ENCODE measurements around the gene PLPP3.

PLPP3 gene

DNA sequence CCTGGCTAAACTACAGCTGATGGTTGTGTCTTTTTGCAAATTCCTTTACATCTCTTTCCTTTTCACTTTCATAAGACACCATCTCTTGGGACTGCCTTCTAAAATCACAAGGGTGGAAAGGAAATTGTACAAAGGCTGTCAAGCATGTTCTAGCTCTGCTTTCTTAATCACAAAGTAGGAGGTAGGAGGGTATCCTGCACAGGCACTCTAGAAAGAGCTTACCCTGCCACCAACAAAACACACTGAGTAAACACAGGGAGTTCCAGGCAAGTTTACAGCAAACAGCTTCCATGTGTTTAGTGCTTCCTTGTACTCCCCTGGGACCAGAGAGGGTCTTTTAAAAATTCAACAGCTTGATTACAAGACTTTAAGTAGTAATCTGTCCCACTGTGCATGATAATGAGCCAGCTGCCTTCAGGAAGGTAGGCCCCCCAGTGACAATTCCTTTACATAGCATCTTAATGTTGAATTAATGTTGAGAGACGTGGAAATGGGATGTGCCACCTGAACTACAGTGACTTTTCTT is 2.4 kb downstream of the PLPP3 start:
- no peak for DNase-seq (ENCODE audit: low read depth)

DNA sequence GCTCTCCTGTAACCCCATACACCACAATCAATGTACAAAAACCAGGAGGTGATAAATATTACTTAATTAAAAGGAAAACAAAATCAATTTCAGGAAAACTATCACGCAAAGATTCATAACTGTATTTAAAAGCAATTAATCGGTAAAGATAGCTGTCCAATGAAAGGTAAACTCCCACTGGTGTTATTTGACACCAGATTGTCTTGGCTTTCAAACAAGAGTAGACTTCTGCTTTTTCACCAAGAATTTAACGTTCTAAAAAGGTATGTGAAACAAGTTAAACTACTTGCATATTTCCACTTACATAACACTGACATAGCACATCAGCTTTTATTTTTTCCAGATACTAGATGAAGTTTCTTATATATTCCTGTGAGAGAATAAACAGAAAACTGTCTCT is 3.5 kb downstream of the PLPP3 start:
- no peak for DNase-seq (ENCODE audit: low read depth)

DNA sequence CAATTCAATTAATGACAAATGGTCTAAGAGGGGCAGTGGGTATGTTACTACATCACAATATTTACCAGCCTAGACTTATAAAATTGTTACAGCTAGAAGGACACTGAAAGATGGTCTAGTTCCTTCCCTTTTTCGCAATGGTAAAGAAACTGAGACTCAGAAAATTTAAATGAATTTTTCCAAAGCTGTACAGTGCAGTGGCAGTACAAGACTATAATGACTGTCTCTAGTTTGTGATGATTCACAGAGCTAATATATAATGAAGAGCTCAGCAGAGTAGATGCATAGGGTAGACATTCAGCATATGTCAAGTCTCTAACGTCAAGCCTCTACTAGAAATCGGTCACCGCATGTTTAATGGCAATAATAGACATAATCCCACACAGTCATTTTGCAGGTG is 4.6 kb downstream of the PLPP3 start:
- no peak for DNase-seq (ENCODE audit: low read depth)

DNA sequence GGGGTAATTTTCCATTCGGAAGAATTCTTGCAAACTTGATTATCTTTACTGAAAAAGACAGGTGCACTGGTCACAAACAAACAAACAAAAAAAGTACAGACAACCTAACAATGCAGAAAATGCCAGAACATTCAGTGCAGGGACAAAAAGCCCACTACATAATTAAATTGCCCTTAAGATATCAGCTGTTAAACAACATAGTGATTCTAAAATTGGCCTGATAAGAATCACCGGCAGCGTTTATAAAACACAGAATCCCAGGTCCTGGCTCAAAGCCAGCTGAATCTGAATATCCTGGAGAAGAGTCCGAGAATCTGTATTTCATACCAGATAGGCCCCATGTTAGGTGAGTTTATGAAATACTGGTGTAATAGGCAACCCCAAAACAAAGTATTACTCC is 6.1 kb downstream of the PLPP3 start:
- DNase-seq (ENCODE audit: low read depth): no peak

DNA sequence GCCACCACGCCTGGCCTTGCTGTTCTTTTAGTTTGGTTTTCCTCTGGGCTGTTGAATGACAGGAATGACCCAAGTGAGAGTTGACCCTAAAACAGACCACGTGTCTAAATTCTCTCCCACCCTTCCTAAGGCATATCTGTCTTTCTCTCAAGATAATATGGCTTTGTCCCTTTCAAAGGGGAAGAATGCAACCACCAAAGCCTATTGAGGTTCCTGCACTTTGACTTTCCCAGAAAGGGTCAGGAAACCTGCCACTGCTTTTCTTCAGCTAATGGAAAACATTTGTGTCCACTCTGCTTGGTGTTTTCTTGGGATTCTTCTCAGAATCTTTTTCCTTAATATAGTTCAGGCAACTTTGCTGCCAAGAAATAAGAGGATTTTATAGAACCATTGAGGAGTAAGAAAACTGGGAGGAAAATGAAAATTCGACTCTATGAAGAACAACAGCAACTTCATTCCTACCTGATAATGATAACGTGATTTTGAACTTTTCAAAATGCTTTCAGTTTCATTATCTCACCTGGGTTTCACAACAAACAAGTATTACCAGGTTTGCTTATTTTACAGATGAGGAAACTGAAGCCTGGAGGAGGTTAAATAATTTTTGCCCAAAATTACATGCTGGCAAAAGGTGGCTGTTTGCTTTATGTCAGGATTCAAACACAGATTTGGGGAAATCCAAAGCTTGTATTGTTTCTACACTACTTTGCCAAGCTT is 6.9 kb downstream of the PLPP3 start:
- no peak for DNase-seq (ENCODE audit: low read depth)

DNA sequence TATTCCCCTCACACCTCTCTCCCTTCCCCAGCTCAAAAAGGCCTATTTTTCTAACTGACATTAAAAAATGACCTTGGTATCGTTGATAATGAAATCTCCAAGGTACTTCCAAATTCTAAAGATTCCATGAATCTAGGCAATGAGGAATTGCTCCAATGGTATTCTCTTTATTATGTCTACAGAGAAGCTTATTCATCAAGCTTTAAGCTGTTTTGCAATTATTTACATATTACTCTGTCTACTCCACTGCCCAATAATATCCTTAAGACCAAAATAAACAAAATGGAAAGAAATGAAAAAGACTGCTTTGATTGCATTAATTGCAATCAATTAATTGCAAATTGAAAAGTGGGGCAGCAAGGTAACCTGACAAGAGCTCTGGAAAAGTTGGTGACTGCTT is 7.9 kb downstream of the PLPP3 start:
- DNase-seq (ENCODE audit: low read depth): no peak

DNA sequence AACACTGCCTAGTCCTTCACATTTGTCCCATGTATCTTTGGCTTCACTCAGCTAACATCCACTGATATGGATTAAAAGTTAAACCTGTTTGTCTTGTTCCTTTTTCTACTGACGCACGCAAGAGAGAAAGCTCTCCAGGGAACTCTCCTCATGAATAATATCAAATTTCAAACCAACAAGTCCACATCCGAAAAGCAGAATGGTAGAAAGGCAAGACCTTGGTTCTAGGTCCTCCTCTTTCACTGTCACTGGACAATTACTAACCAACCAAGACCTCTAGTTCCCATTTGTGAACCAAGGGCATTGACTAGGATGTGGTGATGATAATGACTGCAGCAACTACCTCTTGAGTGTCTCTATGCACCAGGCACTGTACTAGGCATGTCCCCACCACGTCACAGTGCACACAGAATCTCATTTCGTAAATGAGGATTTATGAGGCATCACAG is 8.4 kb downstream of the PLPP3 start:
- no peak for DNase-seq (ENCODE audit: low read depth)

DNA sequence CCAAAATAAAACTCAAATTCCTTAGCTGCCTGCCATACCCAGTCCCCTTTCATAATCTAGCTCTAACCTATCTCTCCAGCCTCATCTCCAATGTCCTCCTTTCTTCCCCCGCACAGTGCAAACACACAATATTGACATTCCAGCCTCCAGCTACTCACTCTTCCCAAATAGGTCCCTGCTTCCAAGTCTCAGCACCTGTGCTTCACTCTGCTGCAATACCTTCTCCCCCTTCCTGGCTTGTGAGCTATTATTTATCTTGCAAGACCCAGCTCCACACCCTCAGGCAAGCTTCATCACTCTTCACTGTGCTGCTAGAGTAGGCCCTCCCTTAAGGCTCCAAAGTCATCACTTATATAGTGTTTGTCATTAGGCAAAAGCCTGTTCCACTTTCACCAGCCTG is 9.7 kb downstream of the PLPP3 start:
- no peak for DNase-seq (ENCODE audit: low read depth)

DNA sequence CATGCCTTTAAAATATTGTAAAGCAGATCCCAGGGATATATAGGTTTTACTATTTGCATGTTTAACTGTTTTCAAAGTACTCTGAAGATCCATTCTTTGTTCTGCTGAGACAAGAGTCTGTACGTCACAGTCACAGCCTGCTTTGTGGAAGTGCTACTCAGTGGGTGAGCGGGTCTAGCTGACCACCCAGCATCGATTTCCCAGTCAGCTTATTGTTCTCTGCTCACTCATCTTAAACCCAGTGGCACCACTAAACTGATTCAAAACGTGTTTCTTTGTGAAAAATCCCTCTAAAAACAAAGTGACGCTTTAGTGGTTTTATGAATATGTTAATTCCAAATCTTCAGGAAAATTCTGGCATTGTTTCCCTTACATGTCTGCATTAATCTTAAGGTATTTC is 12.4 kb downstream of the PLPP3 start:
- no peak for DNase-seq (ENCODE audit: low read depth)

DNA sequence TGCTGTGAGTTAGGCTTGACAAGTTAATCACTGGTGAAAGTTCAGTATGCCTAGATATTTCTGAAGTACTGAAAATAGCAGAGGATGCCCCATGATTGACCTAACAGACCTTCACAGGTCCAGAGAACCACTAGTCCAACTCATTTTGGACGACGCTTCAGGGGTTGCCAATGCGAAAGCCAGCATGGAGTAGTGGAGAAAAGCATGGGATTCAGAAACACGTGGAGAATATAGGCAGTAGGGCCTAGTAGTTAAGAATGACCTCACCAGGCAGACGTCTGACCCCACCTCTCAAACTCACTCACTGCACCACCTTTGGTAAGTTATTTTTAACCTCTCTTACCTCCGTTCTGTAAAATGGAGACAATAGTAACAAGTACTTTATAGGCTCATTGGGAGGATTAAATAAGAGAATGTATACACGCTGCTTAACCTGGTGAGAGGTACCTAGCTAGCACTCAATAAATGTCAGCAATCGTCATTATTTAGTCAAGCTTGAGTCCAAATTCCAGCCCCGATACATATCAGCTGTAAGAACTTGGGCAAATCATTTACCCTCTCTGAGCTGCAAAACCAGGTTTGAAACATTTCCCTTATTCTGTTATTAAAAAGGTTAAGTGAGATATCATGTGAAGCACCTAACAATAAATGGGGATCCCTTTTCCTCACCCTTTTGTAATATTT is 13.2 kb downstream of the PLPP3 start:
- no peak for DNase-seq (ENCODE audit: low read depth)

DNA sequence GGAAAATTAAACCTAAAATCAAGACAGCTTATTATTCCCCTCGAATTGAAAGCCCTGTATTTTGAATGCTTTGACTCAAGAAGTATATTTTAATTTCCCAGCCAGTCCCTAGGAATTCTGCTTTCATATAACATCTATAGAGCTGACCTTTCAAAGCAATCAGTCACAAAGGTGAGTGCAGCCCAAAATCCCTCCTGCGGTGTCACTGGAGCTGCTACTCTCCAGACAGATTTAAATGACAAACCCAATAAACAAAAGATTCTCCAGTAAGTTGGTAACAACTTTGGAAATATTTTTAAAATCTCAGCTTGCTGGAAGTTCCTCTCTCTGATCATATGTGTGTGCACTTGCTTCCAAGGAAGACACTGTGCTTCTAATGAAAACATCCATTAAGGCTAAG is 14.7 kb downstream of the PLPP3 start:
- no peak for DNase-seq (ENCODE audit: low read depth)

DNA sequence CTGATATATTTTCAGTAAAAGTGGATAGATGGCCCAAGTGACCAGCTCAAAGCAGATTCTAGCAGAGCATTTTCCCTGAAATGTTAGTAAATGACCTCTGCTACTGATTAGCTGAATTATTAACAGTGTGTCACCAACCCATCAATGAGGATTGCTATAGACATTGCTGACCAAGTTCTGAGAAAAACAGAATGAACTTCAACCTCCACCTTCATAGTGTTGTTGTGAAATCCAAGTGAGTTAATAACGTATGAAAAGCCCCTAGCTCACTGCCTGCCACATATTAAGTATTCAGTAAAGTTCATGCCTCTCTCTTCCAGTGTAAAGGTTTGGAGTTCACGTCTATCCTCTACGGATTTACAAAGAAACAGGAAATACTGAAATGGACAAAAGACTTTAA is 15.8 kb downstream of the PLPP3 start:
- DNase-seq (ENCODE audit: low read depth): no peak

DNA sequence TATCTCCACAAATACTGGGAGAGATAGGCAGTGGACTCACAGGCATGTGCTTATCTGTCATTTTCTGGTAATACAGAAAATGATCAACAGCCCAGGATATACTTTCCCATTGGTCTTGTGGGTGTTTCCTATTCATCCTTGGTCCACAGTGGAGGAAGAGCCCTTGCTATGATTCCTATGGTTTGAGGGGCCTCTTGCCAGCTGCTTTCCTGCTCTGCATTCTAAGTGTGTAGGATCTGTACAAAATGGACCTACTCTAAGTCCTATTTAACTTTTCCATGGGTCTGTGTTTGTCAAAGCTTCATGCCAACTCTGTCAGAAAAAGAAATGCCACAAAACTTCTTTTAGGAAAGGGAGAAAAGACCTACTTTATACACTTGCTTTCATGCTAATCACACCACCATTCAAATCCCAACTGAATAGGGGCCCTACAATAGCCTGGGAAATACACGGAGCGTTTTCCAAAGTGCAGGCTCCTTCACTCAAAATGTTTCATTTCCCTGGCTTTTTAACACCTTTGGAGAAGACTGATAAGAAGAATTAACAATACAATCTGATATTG is 16.4 kb downstream of the PLPP3 start:
- DNase-seq (ENCODE audit: low read depth): no peak

DNA sequence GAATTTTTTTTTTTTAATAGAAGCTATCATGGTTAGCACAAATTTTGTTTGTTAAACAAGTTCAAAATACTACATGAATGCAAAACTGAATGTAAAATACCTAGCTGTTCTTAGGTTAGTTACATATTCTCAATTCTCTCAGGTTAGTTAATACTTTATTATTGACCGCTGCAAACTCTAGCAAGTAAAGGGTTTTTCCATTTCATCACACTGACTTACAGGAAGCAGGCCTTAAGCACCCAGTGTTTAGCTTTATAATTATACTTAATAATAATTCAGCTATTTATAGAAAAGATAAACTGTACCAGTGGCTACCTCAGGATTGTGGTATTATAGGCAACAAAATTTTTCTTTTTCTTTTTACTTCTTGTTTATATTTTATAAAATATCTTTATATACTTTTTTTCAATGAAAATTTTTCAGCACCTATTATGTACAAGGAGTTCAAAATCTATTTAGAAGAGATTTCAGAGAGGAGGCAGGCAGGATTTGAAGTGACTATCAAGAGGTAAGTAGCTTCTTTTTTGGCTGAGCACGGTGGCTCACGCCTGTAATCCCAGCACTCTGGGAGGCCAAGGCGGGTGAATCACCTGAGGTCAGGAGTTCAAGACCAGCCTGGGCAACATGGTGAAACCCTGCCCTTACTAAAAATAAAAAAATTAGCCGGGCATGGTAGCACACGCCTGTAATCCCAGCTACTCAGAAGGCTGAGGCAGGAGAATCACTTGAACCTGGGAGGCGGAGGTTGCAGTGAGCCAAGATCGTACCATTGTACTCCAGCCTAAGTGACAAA is 17.9 kb downstream of the PLPP3 start:
- no peak for DNase-seq (ENCODE audit: low read depth)

DNA sequence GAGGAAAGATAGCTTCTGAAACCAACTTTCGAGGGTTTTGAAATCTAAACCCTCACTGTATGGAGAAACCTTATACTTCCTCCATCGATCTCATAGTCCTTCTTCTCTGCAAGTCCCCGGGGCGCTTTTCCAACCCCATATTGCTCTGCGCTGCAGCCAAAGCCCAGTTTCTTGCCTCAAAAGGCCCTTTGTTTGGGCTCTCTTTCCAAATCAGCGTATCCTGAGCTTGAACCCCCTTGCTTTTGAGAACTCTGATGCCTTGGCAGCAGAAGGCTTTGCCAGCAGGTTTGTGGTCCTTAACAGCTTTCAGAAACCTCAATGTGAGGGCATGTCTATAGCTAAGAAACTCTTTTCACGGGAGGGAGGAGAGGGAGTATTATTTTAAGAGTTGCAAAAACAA is 21.6 kb downstream of the PLPP3 start:
- no peak for DNase-seq (ENCODE audit: low read depth)

DNA sequence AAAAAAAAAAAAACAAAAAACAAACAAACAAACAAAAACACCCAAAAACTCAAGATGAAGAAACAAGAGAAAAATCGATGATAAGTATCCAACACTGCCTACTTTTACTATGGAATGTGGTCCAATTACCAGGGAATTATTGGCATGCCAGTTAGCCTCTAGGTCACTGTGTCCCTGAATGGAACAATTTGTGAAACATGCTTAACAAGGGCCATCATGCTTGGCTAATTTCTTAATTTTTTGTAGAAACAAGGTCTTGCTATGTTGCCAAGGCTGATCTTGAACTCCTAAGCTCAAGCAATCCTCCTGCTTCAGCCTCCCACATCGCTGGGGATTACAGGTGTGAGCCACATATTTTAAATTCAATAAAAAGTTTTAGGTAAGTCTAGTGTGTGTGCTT is 23.9 kb downstream of the PLPP3 start:
- no peak for DNase-seq (ENCODE audit: low read depth)

DNA sequence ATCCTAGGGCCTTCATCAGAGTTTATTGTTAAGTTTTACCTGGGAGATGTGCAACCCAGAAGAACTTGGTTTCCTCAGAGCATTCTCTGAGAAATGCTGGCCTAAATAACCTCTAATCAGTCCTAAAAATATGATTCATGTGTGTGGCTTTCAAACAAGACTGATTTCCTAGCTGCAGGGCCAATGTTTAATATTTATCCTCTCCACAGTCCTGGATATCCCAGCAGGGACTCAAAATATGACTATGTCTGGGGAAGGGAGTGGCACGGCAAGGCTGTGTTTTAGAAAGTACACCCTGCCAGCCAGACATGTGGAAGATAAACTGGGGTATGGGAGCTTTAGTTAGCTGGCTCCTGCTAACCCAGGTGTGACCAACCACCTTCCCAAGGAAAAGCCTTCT is 26.3 kb downstream of the PLPP3 start:
- DNase-seq (ENCODE audit: low read depth): no peak

DNA sequence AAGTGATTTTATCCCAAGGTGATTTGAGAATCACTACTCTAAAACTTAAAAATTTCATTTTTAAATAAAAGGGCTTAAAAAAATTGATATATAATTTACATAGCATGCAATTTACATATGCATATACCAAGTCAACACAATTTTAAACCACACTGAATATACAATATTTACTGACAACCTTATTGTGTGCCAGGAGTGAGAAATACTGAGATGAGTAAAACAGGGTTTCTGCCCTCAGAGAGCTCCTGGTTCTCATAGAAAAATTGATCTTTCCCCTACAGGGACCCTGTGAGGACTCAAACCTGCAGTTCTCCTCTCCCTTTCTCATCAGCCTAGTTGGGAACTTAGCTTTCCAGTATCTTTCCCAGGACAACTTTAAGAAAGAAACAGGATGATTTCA is 27.0 kb downstream of the PLPP3 start:
- DNase-seq (ENCODE audit: low read depth): no peak

DNA sequence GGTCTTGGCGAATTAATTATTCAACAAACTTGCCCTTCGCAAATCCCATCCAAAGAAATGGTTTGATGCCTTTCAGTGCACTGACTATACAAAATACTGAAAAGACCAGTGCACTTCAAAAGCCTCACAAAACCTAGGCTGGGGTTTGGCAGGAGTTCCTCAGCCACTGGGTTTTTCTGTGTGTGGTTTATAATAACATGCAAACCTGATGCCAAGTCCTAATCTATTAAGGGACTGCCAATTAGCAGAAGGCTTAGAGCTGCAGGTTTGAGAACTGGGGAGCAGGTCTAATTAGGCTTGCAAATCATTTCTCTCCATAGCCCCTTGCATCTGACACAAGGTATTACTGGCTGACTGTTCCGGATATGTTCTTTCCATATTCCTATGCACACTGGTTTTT is 27.7 kb downstream of the PLPP3 start:
- no peak for DNase-seq (ENCODE audit: low read depth)

DNA sequence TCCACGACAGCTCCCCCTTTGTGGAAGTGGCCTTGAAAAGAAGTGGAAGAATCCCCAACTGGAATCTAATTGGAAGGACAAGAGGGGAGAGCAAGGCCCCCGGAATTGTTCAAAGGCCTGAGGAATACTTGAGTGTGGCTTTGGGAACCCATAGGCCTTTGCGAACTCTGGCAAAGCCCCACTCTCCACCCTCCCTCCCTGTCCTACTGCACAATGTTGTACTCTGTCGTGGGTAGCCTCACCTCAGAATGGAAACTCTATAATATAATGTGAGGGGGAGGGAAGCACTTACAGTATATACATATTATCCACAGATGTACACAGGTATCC is 28.5 kb downstream of the PLPP3 start:
- no peak for DNase-seq (ENCODE audit: low read depth)

DNA sequence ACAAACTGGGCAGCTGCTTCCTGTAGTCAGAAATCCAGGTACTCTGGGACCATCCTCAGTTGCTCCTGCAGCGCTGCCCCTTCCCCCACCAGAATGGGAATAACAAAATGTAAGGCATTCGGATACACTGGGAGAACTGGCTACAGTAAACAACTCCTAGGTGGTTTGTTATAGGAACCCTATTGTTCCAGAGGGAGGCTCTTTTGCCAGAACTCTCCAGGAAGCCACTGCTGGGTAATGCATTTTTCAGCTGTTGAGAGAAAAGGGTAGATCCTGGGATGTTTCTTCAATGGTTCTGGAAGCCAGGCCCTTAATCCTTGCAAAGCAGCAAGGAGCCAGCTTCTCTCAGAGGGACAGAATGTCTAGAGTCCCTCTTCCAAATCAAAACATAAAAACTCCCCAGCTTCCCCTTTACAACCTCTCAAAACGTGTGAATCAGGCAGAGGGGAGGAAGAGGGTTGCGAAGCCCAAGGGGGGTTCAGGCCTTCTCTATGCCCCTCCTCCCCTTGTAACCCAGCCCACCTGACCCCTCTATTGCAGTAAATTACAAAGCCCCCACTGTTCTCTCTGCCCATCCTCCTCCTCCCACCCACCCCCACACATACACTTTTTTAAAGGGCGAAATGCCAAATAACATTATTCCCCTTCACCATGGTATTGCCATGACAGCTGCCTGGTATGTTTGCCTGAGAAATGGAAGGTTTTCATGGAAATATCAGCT is 29.1 kb downstream of the PLPP3 start:
- DNase-seq (ENCODE audit: low read depth): no peak

DNA sequence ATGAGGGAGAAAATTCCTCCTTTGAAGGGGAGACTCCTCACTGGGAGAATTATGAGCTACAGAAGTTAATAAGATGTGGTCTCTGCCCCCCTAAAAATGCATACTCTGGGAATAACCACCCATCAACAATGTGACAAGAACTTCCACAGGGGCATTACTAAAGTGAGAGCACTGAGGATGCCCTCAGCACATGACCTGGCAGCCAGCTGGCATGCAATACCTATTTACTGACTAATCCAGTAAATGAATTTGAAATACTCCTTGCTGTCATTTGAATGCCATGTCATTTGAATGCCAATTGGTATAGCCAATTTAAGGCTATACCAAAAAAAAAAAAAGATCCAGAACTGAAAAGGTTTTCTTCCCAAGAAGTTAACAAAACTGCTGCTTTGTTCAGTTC is 30.8 kb downstream of the PLPP3 start:
- no peak for DNase-seq (ENCODE audit: low read depth)

Data from GM04504 (cell line).